G401.6 (cell line): ENCODE results near the gene PRKCQ.
"Not testable (repeated sequence)": the region's sequence is repeated elsewhere in the genome, so short reads cannot be mapped to it uniquely, and the experiment has no call there.

Source experiments
- FAIRE-seq: peaks from 2 replicates; lab custom pipeline; 2012; peaks lifted over from hg19 to GRCh38; lab: Jason Lieb, UNC

The PRKCQ gene

DNA sequence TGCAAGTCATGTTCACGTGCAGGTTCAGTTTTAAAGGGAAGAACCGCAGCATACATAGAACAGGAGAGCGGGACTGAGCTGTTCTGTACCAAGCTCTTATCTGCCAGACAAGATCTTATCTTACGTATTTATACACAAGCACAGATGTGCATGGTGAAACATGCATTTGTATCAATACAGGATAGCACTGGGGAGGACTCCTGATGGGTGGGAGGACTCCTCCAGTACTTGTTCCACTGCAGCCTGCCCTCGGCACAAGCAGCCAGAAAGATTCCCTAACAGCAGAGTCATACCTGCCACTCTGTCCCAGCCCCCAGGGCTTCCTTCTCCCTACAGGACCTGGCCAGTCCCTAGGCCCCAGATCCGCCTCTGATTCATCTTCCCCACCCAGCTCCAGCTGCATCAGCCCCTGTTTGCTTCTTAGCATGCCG is 13.2 kb upstream of the PRKCQ start:
- FAIRE-seq: no peak

GRCh38 chr10:6592080-6592479 is 12.0 kb upstream of the PRKCQ start:
- FAIRE-seq: no peak

GRCh38 chr10:6591668-6592067 is 11.6 kb upstream of the PRKCQ start:
- FAIRE-seq: no peak

DNA sequence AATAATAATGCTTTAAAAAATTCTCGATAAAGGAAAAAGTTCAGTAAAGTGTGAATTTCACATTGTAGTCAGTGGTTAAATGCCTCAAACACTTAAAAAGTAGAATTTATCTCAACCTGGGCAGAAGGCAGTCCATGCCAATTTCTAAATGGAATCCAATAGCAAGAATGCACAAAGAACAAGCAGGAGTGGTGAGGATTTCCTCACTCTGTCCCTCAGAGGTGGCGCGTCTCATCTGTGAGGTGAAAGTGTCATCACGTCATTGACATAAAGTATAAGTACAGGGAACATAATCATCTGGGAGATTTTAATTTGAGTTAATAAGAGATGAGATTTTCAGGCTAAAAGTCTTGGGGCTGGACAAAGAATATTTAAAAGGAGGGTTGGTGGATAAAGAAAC is 10.0 kb upstream of the PRKCQ start:
- no peak for FAIRE-seq

- FAIRE-seq: no peak
Observed at GRCh38 chr10:6589287-6590094, 9.4 kb upstream of the PRKCQ start.

GRCh38 chr10:6588845-6589244 is 8.8 kb upstream of the PRKCQ start:
- FAIRE-seq: no peak

DNA sequence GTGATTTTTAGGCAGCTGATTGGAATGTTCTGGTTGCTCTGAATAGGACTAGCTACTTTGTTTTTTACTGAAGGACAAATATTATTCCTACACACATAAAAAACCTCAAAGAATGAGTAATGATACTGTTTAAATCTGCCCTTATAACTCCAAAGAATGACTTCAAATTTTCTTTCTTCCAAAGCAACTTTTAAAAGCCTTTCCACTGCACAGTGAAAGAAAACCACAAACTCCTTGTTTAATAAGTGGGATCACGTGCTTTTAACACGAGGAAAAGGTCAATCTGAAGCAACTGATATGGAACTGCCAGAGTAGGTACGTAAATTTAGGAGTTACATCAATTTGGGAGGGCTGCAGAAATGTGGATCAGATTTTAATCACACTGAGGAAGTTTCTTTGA is 8.0 kb upstream of the PRKCQ start:
- FAIRE-seq: no peak

DNA sequence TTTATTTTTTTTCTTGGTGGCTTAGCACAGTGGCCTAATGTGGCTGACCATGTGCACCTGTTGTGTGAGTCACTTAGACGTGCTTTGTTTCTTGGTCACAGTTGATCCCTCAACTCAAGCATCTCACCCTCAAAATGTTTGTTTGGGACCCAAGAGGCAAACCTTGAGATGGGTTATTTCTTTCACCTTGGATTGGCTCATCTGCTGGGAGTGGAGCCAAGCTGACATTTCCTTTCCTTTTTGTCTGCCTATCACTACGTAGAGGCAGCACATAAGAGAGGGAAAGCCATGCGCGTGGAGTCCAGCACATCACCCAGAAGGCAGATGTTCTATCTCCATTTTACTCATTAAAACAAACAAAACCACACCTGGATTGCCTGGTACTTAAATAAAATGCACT is 6.4 kb upstream of the PRKCQ start:
- FAIRE-seq: no peak

DNA sequence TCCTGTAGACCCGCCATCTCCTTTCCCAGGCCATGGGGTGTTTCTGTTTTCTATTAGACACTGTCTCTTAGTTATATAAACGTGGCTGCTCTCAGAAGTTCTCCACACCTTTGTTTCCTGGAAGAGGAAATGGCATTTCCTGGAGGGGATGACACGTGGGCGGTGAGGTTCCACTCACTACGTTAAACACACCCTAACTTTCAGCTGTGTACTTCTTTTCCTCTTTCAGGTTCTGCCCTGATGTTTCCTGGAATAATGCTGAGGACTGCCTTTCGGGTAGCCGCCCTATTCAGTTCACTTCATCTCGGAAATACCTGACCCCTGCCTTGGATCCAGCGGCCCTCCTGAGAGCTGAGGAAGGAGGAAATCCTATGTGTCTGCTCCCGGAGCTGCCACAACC is 3.4 kb upstream of the PRKCQ start:
- no peak for FAIRE-seq

DNA sequence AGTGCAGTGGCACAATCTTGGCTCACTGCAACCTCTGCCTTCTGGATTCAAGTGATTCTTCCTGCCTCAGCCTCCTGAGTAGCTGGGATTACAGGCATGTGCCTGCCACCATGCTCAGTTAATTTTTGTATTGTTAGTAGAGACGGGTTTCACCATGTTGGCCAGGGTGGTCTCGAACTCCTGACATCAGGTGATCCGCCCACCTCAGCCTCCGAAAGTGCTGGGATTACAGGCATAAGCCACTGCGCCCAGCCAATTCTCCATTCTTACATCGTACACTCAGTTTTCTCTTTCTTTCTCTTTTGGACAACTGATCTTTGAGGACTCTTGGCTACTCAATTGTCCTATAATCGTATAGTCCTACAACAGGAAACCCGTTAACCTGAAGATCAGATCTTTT is 2.8 kb upstream of the PRKCQ start:
- not testable (repeated sequence) for FAIRE-seq

DNA sequence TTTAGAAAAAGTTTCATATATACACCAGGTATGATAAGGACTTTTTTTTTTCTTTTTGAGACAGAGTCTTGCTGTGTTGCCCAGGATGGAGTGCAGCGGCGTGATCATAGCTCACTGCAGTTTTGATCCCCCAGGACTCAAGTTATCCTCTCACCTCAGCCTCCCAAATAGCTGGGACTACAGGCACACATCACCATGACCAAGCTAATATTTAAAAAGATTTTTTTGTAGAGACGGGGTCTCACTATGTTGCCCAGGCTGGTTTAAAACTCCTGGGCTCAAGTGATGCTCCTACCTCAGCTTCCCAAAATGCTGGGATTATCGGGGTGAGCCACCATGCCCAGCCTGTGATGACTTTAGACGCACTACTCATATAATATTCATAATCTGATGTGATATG is 2.2 kb upstream of the PRKCQ start:
- no peak for FAIRE-seq

DNA sequence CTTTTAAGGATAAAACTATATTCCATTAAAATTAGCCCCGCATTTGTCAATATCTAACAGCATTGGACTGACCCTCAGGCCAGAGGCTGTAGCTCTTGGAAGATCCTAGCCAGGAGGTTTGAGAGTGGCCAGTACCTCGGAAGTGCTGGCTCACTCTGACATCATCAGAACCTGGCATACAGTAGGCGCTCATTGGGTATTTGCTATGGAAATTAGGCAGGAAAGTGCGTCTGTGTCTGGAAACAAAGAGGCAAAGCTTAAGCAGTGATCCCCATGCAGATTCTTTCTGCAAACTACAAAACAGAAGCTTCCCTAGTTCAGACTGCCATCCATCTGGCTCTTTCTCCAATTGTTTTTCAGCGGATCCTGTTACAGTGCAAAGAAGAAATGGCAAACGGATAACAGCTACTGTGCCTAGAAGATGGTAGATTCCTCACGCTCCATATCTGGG is 1.7 kb upstream of the PRKCQ start:
- no peak for FAIRE-seq

DNA sequence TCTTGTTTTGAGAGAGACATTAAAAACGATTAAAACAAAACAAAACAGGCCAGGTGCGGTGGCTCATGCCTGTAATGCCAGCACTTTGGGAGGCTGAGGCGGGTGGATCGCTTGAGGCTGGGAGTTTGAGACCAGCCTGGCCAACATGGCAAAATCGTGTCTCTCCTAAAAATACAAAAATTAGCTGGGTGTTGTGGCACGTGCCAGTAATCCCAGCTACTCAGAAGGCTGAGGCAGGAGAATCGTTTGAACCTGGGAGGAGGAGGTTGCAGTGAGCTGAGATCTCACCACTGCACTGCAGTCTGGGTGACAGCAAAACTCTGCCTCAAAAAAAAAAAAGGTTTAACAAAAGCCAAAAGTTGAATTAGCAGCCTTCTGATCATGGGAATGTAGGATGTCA is 1.1 kb upstream of the PRKCQ start:
- FAIRE-seq: not testable (repeated sequence)

- FAIRE-seq: no peak
Observed at GRCh38 chr10:6580279-6581029, 378 bp upstream of the PRKCQ start.

- FAIRE-seq: no peak
Observed at GRCh38 chr10:6579183-6579903, 733 bp downstream of the PRKCQ start.

- FAIRE-seq: no peak
Observed at GRCh38 chr10:6578795-6579182, 1.3 kb downstream of the PRKCQ start.

- no peak for FAIRE-seq
Observed at GRCh38 chr10:6578251-6578771, 1.8 kb downstream of the PRKCQ start.

GRCh38 chr10:6576326-6576725 is 3.8 kb downstream of the PRKCQ start:
- no peak for FAIRE-seq

DNA sequence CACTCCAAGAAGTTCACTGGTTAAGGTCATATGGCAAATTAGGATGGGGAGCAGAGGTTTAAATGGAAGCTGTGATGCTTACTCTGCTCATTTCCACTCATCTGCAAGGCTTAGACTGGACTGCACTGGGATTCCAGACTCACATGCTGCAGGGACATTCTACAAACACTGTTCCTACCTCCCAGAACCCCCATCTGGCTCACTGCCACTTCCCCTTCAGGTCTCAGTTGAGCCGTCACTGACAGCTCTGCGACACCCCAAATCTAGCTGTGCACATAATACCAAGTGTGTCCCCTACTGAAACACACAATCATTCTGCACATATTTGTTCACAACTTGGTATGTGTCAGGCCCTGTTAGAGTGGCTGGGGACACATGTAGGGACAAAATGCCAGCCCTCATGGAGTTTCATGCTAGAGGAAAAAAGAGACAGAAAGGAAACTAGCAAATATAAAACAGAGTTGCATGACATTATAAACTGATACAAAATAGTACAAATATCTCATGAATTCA is 5.4 kb downstream of the PRKCQ start:
- FAIRE-seq: no peak

GRCh38 chr10:6570893-6571292 is 9.2 kb downstream of the PRKCQ start:
- FAIRE-seq: no peak

GRCh38 chr10:6569259-6569658 is 10.8 kb downstream of the PRKCQ start:
- FAIRE-seq: no peak

- FAIRE-seq: no peak
Observed at GRCh38 chr10:6567884-6568283, 12.2 kb downstream of the PRKCQ start.
